ENCODE results near the gene SLC38A10.

Gene SLC38A10

GRCh38 chr17:81210466-81210865 is 84.6 kb downstream of the SLC38A10 start:
- Histone ChIP-seq H3K4me3 (ENCODE audit: low read length) (no peak overlapping the region), H3K36me3 (ENCODE audit: control insufficient read depth, insufficient read depth, low read length, severe bottlenecking) (no peaks in the 10 kb centered on the region), H3K9ac (ENCODE audit: low read length) (no peak overlapping the region), H3K4me1 (ENCODE audit: control insufficient read depth, insufficient read depth, low read length) (peaks cover 2% of the 10 kb centered on the region), H3K27me3 (replicated peaks; ENCODE audit: control insufficient read depth, insufficient read depth, low read length) (no peaks in the 10 kb centered on the region), H3K9me3 (ENCODE audit: control insufficient read depth, low read length) (no peaks in the 10 kb centered on the region)
- no peak for DNase-seq (ENCODE audit: low read depth)

GRCh38 chr17:81209141-81209540 is 86.0 kb downstream of the SLC38A10 start:
- peaks cover 2% of the 10 kb centered on the region for H3K4me1 ChIP-seq (ENCODE audit: control insufficient read depth, insufficient read depth, low read length)
- no peak for DNase-seq (ENCODE audit: low read depth)
- no peaks in the 10 kb centered on the region for H3K36me3 ChIP-seq (ENCODE audit: control insufficient read depth, insufficient read depth, low read length, severe bottlenecking)
- H3K9me3 ChIP-seq (ENCODE audit: control insufficient read depth, low read length), result no peaks in the 10 kb centered on the region
- H3K9ac ChIP-seq (ENCODE audit: low read length), result no peak overlapping the region
- no peak overlapping the region for H3K4me3 ChIP-seq (ENCODE audit: low read length)
- H3K27me3 ChIP-seq (replicated peaks; ENCODE audit: control insufficient read depth, insufficient read depth, low read length), result no peaks in the 10 kb centered on the region

GRCh38 chr17:81208651-81209050 is 86.5 kb downstream of the SLC38A10 start:
- no peak for DNase-seq (ENCODE audit: low read depth)

GRCh38 chr17:81207610-81208581 is 87.2 kb downstream of the SLC38A10 start:
- Histone ChIP-seq H3K9me3 (ENCODE audit: control insufficient read depth, low read length) (no peaks in the 10 kb centered on the region), H3K9ac (ENCODE audit: low read length) (no peak overlapping the region), H3K27me3 (replicated peaks; ENCODE audit: control insufficient read depth, insufficient read depth, low read length) (no peaks in the 10 kb centered on the region), H3K4me1 (ENCODE audit: control insufficient read depth, insufficient read depth, low read length) (peaks cover 2% of the 10 kb centered on the region), H3K4me3 (ENCODE audit: low read length) (no peak overlapping the region), H3K36me3 (ENCODE audit: control insufficient read depth, insufficient read depth, low read length, severe bottlenecking) (no peaks in the 10 kb centered on the region)
- DNase-seq (ENCODE audit: low read depth), result no peak

More at GRCh38 chr17:81208651-81209050, 86.5 kb downstream of the SLC38A10 start:
- Histone ChIP-seq H3K4me3 (ENCODE audit: low read length) (no peak overlapping the region), H3K4me1 (ENCODE audit: control insufficient read depth, insufficient read depth, low read length) (peaks cover 2% of the 10 kb centered on the region), H3K27me3 (replicated peaks; ENCODE audit: control insufficient read depth, insufficient read depth, low read length) (no peaks in the 10 kb centered on the region), H3K9ac (ENCODE audit: low read length) (no peak overlapping the region), H3K9me3 (ENCODE audit: control insufficient read depth, low read length) (no peaks in the 10 kb centered on the region), H3K36me3 (ENCODE audit: control insufficient read depth, insufficient read depth, low read length, severe bottlenecking) (no peaks in the 10 kb centered on the region)

GRCh38 chr17:81206657-81207056 is 88.5 kb downstream of the SLC38A10 start:
- Histone ChIP-seq H3K36me3 (ENCODE audit: control insufficient read depth, insufficient read depth, low read length, severe bottlenecking) (no peaks in the 10 kb centered on the region), H3K9me3 (ENCODE audit: control insufficient read depth, low read length) (no peaks in the 10 kb centered on the region), H3K4me3 (ENCODE audit: low read length) (no peak overlapping the region), H3K4me1 (ENCODE audit: control insufficient read depth, insufficient read depth, low read length) (peaks cover 2% of the 10 kb centered on the region), H3K27me3 (replicated peaks; ENCODE audit: control insufficient read depth, insufficient read depth, low read length) (no peaks in the 10 kb centered on the region), H3K9ac (ENCODE audit: low read length) (no peak overlapping the region)
- no peak for DNase-seq (ENCODE audit: low read depth)

GRCh38 chr17:81206166-81206565 is 88.9 kb downstream of the SLC38A10 start:
- Histone ChIP-seq H3K4me3 (ENCODE audit: low read length) (no peak overlapping the region), H3K27me3 (replicated peaks; ENCODE audit: control insufficient read depth, insufficient read depth, low read length) (no peaks in the 10 kb centered on the region), H3K9me3 (ENCODE audit: control insufficient read depth, low read length) (no peaks in the 10 kb centered on the region), H3K4me1 (ENCODE audit: control insufficient read depth, insufficient read depth, low read length) (peaks cover 2% of the 10 kb centered on the region), H3K9ac (ENCODE audit: low read length) (no peak overlapping the region), H3K36me3 (ENCODE audit: control insufficient read depth, insufficient read depth, low read length, severe bottlenecking) (no peaks in the 10 kb centered on the region)
- DNase-seq (ENCODE audit: low read depth), result no peak

- Histone ChIP-seq H3K4me3 (ENCODE audit: low read length) (no peak overlapping the region), H3K27me3 (replicated peaks; ENCODE audit: control insufficient read depth, insufficient read depth, low read length) (no peaks in the 10 kb centered on the region), H3K9ac (ENCODE audit: low read length) (no peak overlapping the region), H3K4me1 (ENCODE audit: control insufficient read depth, insufficient read depth, low read length) (no peaks in the 10 kb centered on the region), H3K36me3 (ENCODE audit: control insufficient read depth, insufficient read depth, low read length, severe bottlenecking) (no peaks in the 10 kb centered on the region), H3K9me3 (ENCODE audit: control insufficient read depth, low read length) (no peaks in the 10 kb centered on the region)
- DNase-seq (ENCODE audit: low read depth), result no peak
These were observed 90.5 kb downstream of the SLC38A10 start for GRCh38 chr17:81204578-81204977.

- Histone ChIP-seq H3K4me1 (ENCODE audit: control insufficient read depth, insufficient read depth, low read length) (no peaks in the 10 kb centered on the region), H3K9ac (ENCODE audit: low read length) (no peak overlapping the region), H3K4me3 (ENCODE audit: low read length) (no peak overlapping the region), H3K27me3 (replicated peaks; ENCODE audit: control insufficient read depth, insufficient read depth, low read length) (no peaks in the 10 kb centered on the region), H3K9me3 (ENCODE audit: control insufficient read depth, low read length) (no peaks in the 10 kb centered on the region), H3K36me3 (ENCODE audit: control insufficient read depth, insufficient read depth, low read length, severe bottlenecking) (no peaks in the 10 kb centered on the region)
- no peak for DNase-seq (ENCODE audit: low read depth)
These were observed 92.0 kb downstream of the SLC38A10 start for GRCh38 chr17:81203136-81203535.

- Histone ChIP-seq H3K4me3 (ENCODE audit: low read length) (no peak overlapping the region), H3K9me3 (ENCODE audit: control insufficient read depth, low read length) (no peaks in the 10 kb centered on the region), H3K36me3 (ENCODE audit: control insufficient read depth, insufficient read depth, low read length, severe bottlenecking) (no peaks in the 10 kb centered on the region), H3K27me3 (replicated peaks; ENCODE audit: control insufficient read depth, insufficient read depth, low read length) (no peaks in the 10 kb centered on the region), H3K9ac (ENCODE audit: low read length) (no peak overlapping the region), H3K4me1 (ENCODE audit: control insufficient read depth, insufficient read depth, low read length) (no peaks in the 10 kb centered on the region)
- DNase-seq (ENCODE audit: low read depth), result no peak
These were observed 92.8 kb downstream of the SLC38A10 start for GRCh38 chr17:81202318-81202717.

GRCh38 chr17:81200695-81201580 is 94.2 kb downstream of the SLC38A10 start:
- Histone ChIP-seq H3K4me1 (ENCODE audit: control insufficient read depth, insufficient read depth, low read length) (no peaks in the 10 kb centered on the region), H3K9me3 (ENCODE audit: control insufficient read depth, low read length) (no peaks in the 10 kb centered on the region), H3K9ac (ENCODE audit: low read length) (no peak overlapping the region), H3K4me3 (ENCODE audit: low read length) (no peak overlapping the region), H3K27me3 (replicated peaks; ENCODE audit: control insufficient read depth, insufficient read depth, low read length) (no peaks in the 10 kb centered on the region), H3K36me3 (ENCODE audit: control insufficient read depth, insufficient read depth, low read length, severe bottlenecking) (no peaks in the 10 kb centered on the region)
- peak; percentile 86 for DNase-seq (ENCODE audit: low read depth)

GRCh38 chr17:81200201-81200600 is 94.9 kb downstream of the SLC38A10 start:
- no peak overlapping the region for H3K4me3 ChIP-seq (ENCODE audit: low read length)
- H3K9me3 ChIP-seq (ENCODE audit: control insufficient read depth, low read length), result no peaks in the 10 kb centered on the region
- no peak for DNase-seq (ENCODE audit: low read depth)
- H3K4me1 ChIP-seq (ENCODE audit: control insufficient read depth, insufficient read depth, low read length), result no peaks in the 10 kb centered on the region
- no peaks in the 10 kb centered on the region for H3K36me3 ChIP-seq (ENCODE audit: control insufficient read depth, insufficient read depth, low read length, severe bottlenecking)
- H3K9ac ChIP-seq (ENCODE audit: low read length), result no peak overlapping the region
- no peaks in the 10 kb centered on the region for H3K27me3 ChIP-seq (replicated peaks; ENCODE audit: control insufficient read depth, insufficient read depth, low read length)
